Measurements from ENCODE around the gene DDIT3.
"Not testable (repeated sequence)": the region's sequence is repeated elsewhere in the genome, so short reads cannot be mapped to it uniquely, and the experiment has no call there.

DDIT3 gene

GRCh38 chr12:57524814-57525614 lies 4.7 kb upstream of the DDIT3 start:
- peak overlapping the region; percentile 93 for H3K27ac Mint-ChIP-seq
- DNase-seq = no peak
- peaks cover 68% of the 10 kb centered on the region for H3K36me3 Mint-ChIP-seq (ENCODE audit: low read depth)
- no peaks in the 10 kb centered on the region for H3K9me3 Mint-ChIP-seq
- H3K4me1 Mint-ChIP-seq (ENCODE audit: low read depth) = peaks cover 39% of the 10 kb centered on the region
- peak overlapping the region; percentile 91 for H3K4me3 Mint-ChIP-seq
- no peaks in the 10 kb centered on the region for H3K27me3 Mint-ChIP-seq

GRCh38 chr12:57523706-57524614 lies 3.6 kb upstream of the DDIT3 start:
- peaks cover 44% of the 10 kb centered on the region for H3K4me1 Mint-ChIP-seq (ENCODE audit: low read depth)
- H3K27me3 Mint-ChIP-seq = no peaks in the 10 kb centered on the region
- H3K36me3 Mint-ChIP-seq (ENCODE audit: low read depth) = peaks cover 70% of the 10 kb centered on the region
- no peaks in the 10 kb centered on the region for H3K9me3 Mint-ChIP-seq
- DNase-seq = no peak
- peak overlapping the region; percentile 93 for H3K27ac Mint-ChIP-seq
- H3K4me3 Mint-ChIP-seq = peak overlapping the region; percentile 91

GRCh38 chr12:57522887-57523705 lies 2.8 kb upstream of the DDIT3 start:
- Mint-ChIP-seq H3K36me3 (ENCODE audit: low read depth) (peaks cover 70% of the 10 kb centered on the region), H3K4me1 (ENCODE audit: low read depth) (peaks cover 53% of the 10 kb centered on the region), H3K27me3 (no peaks in the 10 kb centered on the region), H3K4me3 (peak overlapping the region; percentile 91), H3K9me3 (no peaks in the 10 kb centered on the region), H3K27ac (peak overlapping the region; percentile 93)
- DNase-seq = no peak

GRCh38 chr12:57522011-57522886 lies 1.9 kb upstream of the DDIT3 start, which contains the start of gene MBD6:
MBD6 (plus strand) TSS chr12:57522824; CDS start chr12:57524304, 1,480 bp downstream.
- Mint-ChIP-seq H3K36me3 (ENCODE audit: low read depth) (peaks cover 71% of the 10 kb centered on the region), H3K27me3 (no peaks in the 10 kb centered on the region), H3K27ac (peak within 1 kb of the TSS; percentile 100), H3K9me3 (no peaks in the 10 kb centered on the region), H3K4me3 (peak within 1 kb of the TSS; percentile 94), H3K4me1 (ENCODE audit: low read depth) (peaks cover 61% of the 10 kb centered on the region)
- peak; percentile 93 for DNase-seq

GRCh38 chr12:57521525-57522010 lies 1.3 kb upstream of the DDIT3 start:
- H3K9me3 Mint-ChIP-seq = no peaks in the 10 kb centered on the region
- H3K4me3 Mint-ChIP-seq = peak overlapping the region; percentile 94
- DNase-seq = peak; percentile 61
- H3K36me3 Mint-ChIP-seq (ENCODE audit: low read depth) = peaks cover 71% of the 10 kb centered on the region
- H3K27me3 Mint-ChIP-seq = no peaks in the 10 kb centered on the region
- H3K27ac Mint-ChIP-seq = peak overlapping the region; percentile 100
- H3K4me1 Mint-ChIP-seq (ENCODE audit: low read depth) = peaks cover 67% of the 10 kb centered on the region

GRCh38 chr12:57519796-57520052 lies 590 bp downstream of the DDIT3 start:
- Mint-ChIP-seq H3K4me3 (peak overlapping the region; percentile 94), H3K9me3 (no peaks in the 10 kb centered on the region), H3K4me1 (ENCODE audit: low read depth) (peaks cover 67% of the 10 kb centered on the region), H3K36me3 (ENCODE audit: low read depth) (peaks cover 73% of the 10 kb centered on the region), H3K27ac (peak overlapping the region; percentile 100), H3K27me3 (no peaks in the 10 kb centered on the region)
- peak; percentile 68 for DNase-seq

- DNase-seq = no peak
- peak overlapping the region; percentile 94 for H3K4me3 Mint-ChIP-seq
- H3K4me1 Mint-ChIP-seq (ENCODE audit: low read depth) = peaks cover 63% of the 10 kb centered on the region
- H3K9me3 Mint-ChIP-seq = no peaks in the 10 kb centered on the region
- peaks cover 73% of the 10 kb centered on the region for H3K36me3 Mint-ChIP-seq (ENCODE audit: low read depth)
- peak overlapping the region; percentile 100 for H3K27ac Mint-ChIP-seq
- H3K27me3 Mint-ChIP-seq = no peaks in the 10 kb centered on the region
Observed at GRCh38 chr12:57518920-57519795, 1.2 kb downstream of the DDIT3 start.

GRCh38 chr12:57518176-57518919 lies 2.0 kb downstream of the DDIT3 start:
- peaks cover 55% of the 10 kb centered on the region for H3K4me1 Mint-ChIP-seq (ENCODE audit: low read depth)
- no peaks in the 10 kb centered on the region for H3K9me3 Mint-ChIP-seq
- H3K36me3 Mint-ChIP-seq (ENCODE audit: low read depth) = peaks cover 72% of the 10 kb centered on the region
- no peaks in the 10 kb centered on the region for H3K27me3 Mint-ChIP-seq
- no peak for DNase-seq
- H3K27ac Mint-ChIP-seq = peak overlapping the region; percentile 100
- peak overlapping the region; percentile 94 for H3K4me3 Mint-ChIP-seq

- H3K36me3 Mint-ChIP-seq (ENCODE audit: low read depth) = peaks cover 76% of the 10 kb centered on the region
Observed at GRCh38 chr12:57517718-57518117, 2.6 kb downstream of the DDIT3 start.

GRCh38 chr12:57517187-57517586 lies 3.1 kb downstream of the DDIT3 start:
- Mint-ChIP-seq H3K4me1 (ENCODE audit: low read depth) (peaks cover 50% of the 10 kb centered on the region), H3K9me3 (no peaks in the 10 kb centered on the region), H3K27ac (peak overlapping the region; percentile 100), H3K4me3 (peak overlapping the region; percentile 31), H3K36me3 (ENCODE audit: low read depth) (peaks cover 81% of the 10 kb centered on the region), H3K27me3 (no peaks in the 10 kb centered on the region)
- no peak for DNase-seq

More at GRCh38 chr12:57517718-57518117, 2.6 kb downstream of the DDIT3 start:
- DNase-seq, H3K27me3 Mint-ChIP-seq, H3K9me3 Mint-ChIP-seq: not testable (repeated sequence)
- H3K4me1 Mint-ChIP-seq (ENCODE audit: low read depth) = peaks cover 52% of the 10 kb centered on the region
- H3K4me3 Mint-ChIP-seq = peak overlapping the region; percentile 94
- peak overlapping the region; percentile 100 for H3K27ac Mint-ChIP-seq

GRCh38 chr12:57516617-57517153 lies 3.6 kb downstream of the DDIT3 start:
- H3K27ac Mint-ChIP-seq = peak overlapping the region; percentile 100
- no peak for DNase-seq
- H3K36me3 Mint-ChIP-seq (ENCODE audit: low read depth) = peaks cover 86% of the 10 kb centered on the region
- no peak overlapping the region for H3K4me3 Mint-ChIP-seq
- H3K27me3 Mint-ChIP-seq = no peaks in the 10 kb centered on the region
- no peaks in the 10 kb centered on the region for H3K9me3 Mint-ChIP-seq
- peaks cover 45% of the 10 kb centered on the region for H3K4me1 Mint-ChIP-seq (ENCODE audit: low read depth)

All from activated T-cell treated with anti-CD3 and anti-CD28 coated beads, Interleukin-2, amount 50 U/mL, for 24 hours (primary cell).